ENCODE data around the gene DCDC2B.

DNA sequence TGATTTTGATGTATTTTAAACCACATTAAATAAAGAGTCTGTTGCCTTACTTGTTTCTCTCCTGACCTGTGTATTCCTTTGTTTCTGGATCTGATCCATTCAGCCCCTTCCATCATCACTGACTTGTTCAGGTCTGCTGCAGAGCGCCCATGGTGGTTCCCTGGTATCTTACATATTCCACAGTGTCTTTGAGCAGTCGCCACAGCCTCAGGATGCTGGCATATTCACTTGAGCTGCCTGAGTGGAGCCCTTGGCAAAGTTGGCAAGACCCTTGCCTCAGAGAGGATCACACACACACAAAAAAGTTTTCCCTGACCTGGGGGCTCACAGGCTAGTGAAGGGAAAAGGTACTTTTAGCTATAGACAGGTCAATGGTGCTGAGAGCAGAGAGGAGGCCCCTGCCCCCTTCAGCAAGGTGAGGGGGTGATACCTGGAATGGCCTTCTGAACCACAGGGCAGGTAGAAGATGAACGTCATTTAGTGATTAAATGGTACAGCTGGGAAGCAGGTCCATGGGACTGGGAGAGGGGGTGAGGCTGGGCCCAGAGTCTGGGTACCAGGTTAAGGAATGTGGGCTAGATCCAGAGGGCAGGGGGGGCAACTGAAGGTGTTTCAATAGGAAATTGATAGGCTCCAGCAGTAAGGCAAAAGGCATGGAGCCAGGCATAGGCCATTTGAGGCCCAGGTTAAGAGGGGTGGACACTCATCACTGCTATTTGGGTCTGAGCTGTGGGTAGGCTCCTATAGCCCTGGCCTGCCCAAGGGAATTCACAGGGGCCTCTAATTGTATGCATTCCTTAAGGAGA lies 10.4 kb upstream of the DCDC2B start:
- TF ChIP-seq, protein P1, sequence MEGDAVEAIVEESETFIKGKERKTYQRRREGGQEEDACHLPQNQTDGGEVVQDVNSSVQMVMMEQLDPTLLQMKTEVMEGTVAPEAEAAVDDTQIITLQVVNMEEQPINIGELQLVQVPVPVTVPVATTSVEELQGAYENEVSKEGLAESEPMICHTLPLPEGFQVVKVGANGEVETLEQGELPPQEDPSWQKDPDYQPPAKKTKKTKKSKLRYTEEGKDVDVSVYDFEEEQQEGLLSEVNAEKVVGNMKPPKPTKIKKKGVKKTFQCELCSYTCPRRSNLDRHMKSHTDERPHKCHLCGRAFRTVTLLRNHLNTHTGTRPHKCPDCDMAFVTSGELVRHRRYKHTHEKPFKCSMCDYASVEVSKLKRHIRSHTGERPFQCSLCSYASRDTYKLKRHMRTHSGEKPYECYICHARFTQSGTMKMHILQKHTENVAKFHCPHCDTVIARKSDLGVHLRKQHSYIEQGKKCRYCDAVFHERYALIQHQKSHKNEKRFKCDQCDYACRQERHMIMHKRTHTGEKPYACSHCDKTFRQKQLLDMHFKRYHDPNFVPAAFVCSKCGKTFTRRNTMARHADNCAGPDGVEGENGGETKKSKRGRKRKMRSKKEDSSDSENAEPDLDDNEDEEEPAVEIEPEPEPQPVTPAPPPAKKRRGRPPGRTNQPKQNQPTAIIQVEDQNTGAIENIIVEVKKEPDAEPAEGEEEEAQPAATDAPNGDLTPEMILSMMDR (conservative IDR thresholded peaks at IDR 0.05; ENCODE audit: low read length): no peak
- no peak for TF ChIP-seq EZH2phosphoT487 (IDR thresholded peaks at IDR 0.05; ENCODE audit: borderline replicate concordance, low read depth, low read length)
